ENCODE data around the gene BPIFA3.

- TF ChIP-seq CTCF (IDR thresholded peaks at IDR 0.05) = no peak
- TF ChIP-seq POLR2A (IDR thresholded peaks at IDR 0.05) = no peak
Observed at GRCh38 chr20:33252460-33252859, 35.3 kb downstream of the BPIFA3 start.
